ENCODE results near the gene PHLDA3.

Gene PHLDA3

GRCh38 chr1:201419256-201419655 is 49.7 kb downstream of the PHLDA3 start:
- no peaks in the 10 kb centered on the region; the same call in 1 of the 2 replicates for H3K27me3 ChIP-seq (replicated peaks; ENCODE audit: control insufficient read depth, insufficient read depth, low read length)
- no peak overlapping the region for H3K4me3 ChIP-seq (replicated peaks; ENCODE audit: low read depth, low read length)
- no peak for DNase-seq (ENCODE audit: extremely low read depth, insufficient read length)
- no peak for TF ChIP-seq CTCF (IDR thresholded peaks at IDR 0.05; ENCODE audit: insufficient read depth, low read length, poor library complexity, severe bottlenecking)
- no peaks in the 10 kb centered on the region for H3K36me3 ChIP-seq (ENCODE audit: control insufficient read depth, insufficient read depth, low read length)

- TF ChIP-seq CTCF (IDR thresholded peaks at IDR 0.05; ENCODE audit: insufficient read depth, low read length, poor library complexity, severe bottlenecking): no peak
- no peak for DNase-seq (ENCODE audit: extremely low read depth, insufficient read length)
- H3K36me3 ChIP-seq (ENCODE audit: control insufficient read depth, insufficient read depth, low read length): no peaks in the 10 kb centered on the region
- no peaks in the 10 kb centered on the region; the same call in 1 of the 2 replicates for H3K27me3 ChIP-seq (replicated peaks; ENCODE audit: control insufficient read depth, insufficient read depth, low read length)
- H3K4me3 ChIP-seq (replicated peaks; ENCODE audit: low read depth, low read length): no peak overlapping the region
Measured at GRCh38 chr1:201418461-201418860, 50.5 kb downstream of the PHLDA3 start.

All from GM06990 (cell line).